Cardiac muscle cell (in vitro differentiated cells and primary cell): ENCODE measurements around the gene TPBGL. TPM values are rescaled to one million over a fixed set of nuclear protein-coding genes. Genes with fewer than 3 reads are reported as not detected.

Source experiments
- DNase-seq, 2 donors: peaks; one replicate each; pipeline versions ENCODE4 v3.0.0 to v3.0.0-alpha.2; 2010 to 2017; ENCODE audit warnings: low read depth in 1 of 2, low spot score in 1 of 2
- H3K27ac ChIP-seq: fragments of 200-600 bp; sonication (generic); 2 replicates; pipeline ENCODE4 v1.5.1; 2016
- H3K27me3 ChIP-seq: fragments of 200-600 bp; sonication (generic); 2 replicates; pipeline ENCODE4 v1.6.0; 2016; ENCODE audit warnings: control low read depth
- H3K36me3 ChIP-seq: fragments of 200-600 bp; sonication (generic); 2 replicates; pipeline ENCODE4 v1.5.1; 2016; ENCODE audit warnings: control low read depth
- H3K4me1 ChIP-seq: fragments of 200-600 bp; sonication (generic); 2 replicates; pipeline ENCODE4 v1.8.1; 2017; ENCODE audit warnings: low read depth, mild to moderate bottlenecking, mixed run types
- H3K4me3 ChIP-seq: fragments of 200-600 bp; sonication (generic); 2 replicates; pipeline ENCODE4 v1.5.1; 2016; ENCODE audit warnings: mild to moderate bottlenecking
- H3K9me3 ChIP-seq: fragments of 200-600 bp; sonication (generic); 2 replicates; pipeline ENCODE4 v1.5.1; 2017; ENCODE audit warnings: low read depth, mild to moderate bottlenecking, control low read depth
- CTCF ChIP-seq: IDR thresholded peaks from 2 replicates; pipeline ENCODE4 v1.5.1; 2012; ENCODE audit warnings: low read depth, mild to moderate bottlenecking, low read length
- polyA plus RNA-seq: library from polyadenylated mRNA; unstranded; fragments of >200 nt; fragmentation: Nextera tagmentation; extraction: Ambion mirVana; gene quantifications from 2 replicates; pipeline ENCODE4 v1.2.1, GENCODE V29; 2016
- total RNA-seq: library from RNA; depleted of rRNA; stranded (reverse); fragments of >200 nt; gene quantifications from 2 replicates; pipeline ENCODE4 v1.2.3, GENCODE V29; 2016

The TPBGL gene
- total and polyA plus RNA-seq, 2 experiments from 2014 or later: 0.21 to 0.56 TPM

GRCh38 chr11:75204012-75204674 is 36.4 kb upstream of the TPBGL start:
- DNase-seq: no peak
- Histone ChIP-seq H3K4me1 (no peaks in the 10 kb centered on the region), H3K4me3 (no peak overlapping the region), H3K36me3 (no peaks in the 10 kb centered on the region), H3K9me3 (no peaks in the 10 kb centered on the region), H3K27me3 (peaks cover 22% of the 10 kb centered on the region), H3K27ac (no peak overlapping the region)
- no peak for TF ChIP-seq CTCF

GRCh38 chr11:75204685-75205563 is 35.6 kb upstream of the TPBGL start:
- H3K4me3 ChIP-seq: no peak overlapping the region
- no peaks in the 10 kb centered on the region for H3K4me1 ChIP-seq
- H3K36me3 ChIP-seq: no peaks in the 10 kb centered on the region
- H3K27me3 ChIP-seq: peaks cover 23% of the 10 kb centered on the region
- DNase-seq: peak; percentile 88 to 93
- H3K27ac ChIP-seq: no peak overlapping the region
- TF ChIP-seq CTCF: peak; percentile 94
- H3K9me3 ChIP-seq: no peaks in the 10 kb centered on the region

GRCh38 chr11:75205564-75206020 is 35.0 kb upstream of the TPBGL start:
- Histone ChIP-seq H3K9me3 (no peaks in the 10 kb centered on the region), H3K27ac (no peak overlapping the region), H3K4me1 (no peaks in the 10 kb centered on the region), H3K36me3 (no peaks in the 10 kb centered on the region), H3K4me3 (no peak overlapping the region), H3K27me3 (peaks cover 23% of the 10 kb centered on the region)
- no peak for DNase-seq
- no peak for TF ChIP-seq CTCF

- Histone ChIP-seq H3K4me3 (no peak overlapping the region), H3K36me3 (no peaks in the 10 kb centered on the region), H3K9me3 (no peaks in the 10 kb centered on the region), H3K27me3 (peaks cover 26% of the 10 kb centered on the region), H3K4me1 (no peaks in the 10 kb centered on the region), H3K27ac (no peak overlapping the region)
- DNase-seq: no peak
- no peak for TF ChIP-seq CTCF
Observed at GRCh38 chr11:75208446-75208845, 32.1 kb upstream of the TPBGL start.

GRCh38 chr11:75212411-75212810 is 28.2 kb upstream of the TPBGL start:
- Histone ChIP-seq H3K4me1 (no peaks in the 10 kb centered on the region), H3K36me3 (no peaks in the 10 kb centered on the region), H3K9me3 (no peaks in the 10 kb centered on the region), H3K4me3 (no peak overlapping the region), H3K27ac (no peak overlapping the region), H3K27me3 (peaks cover 28% of the 10 kb centered on the region)
- no peak for DNase-seq
- no peak for TF ChIP-seq CTCF
